WI38 (cell line): ENCODE measurements around the gene GPC5.

Source experiments
- H3K4me3 ChIP-seq: 2 replicates; pipeline ENCODE4 v1.5.1; 2011; ENCODE audit warnings: low read depth, mild to moderate bottlenecking, control low read depth, low read length
- TF ChIP-seq, protein P1 (sequence below): IDR thresholded peaks from 2 replicates; pipeline ENCODE4 v1.5.1; 2012; ENCODE audit warnings: low read depth, mild to moderate bottlenecking, control low read depth, low read length

Gene GPC5

DNA sequence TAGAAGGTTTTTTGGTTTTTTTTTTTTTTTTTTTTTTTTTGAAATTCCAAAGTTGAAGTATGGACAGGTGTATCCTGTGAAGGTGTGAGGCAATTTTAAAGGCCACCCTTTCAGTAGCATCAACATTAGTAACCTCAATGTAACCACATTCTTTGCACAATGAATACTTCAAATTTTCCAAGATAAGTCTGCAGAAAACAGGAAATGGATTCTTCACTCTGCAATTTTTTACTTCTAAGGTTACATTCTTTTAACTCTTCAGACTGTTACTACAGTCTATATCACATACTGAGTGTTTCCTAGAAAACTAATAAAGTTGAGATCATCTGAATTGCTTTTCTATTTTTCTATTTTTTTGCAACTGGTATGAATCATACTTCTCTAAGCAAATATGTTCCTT, 1259.1 kb downstream of the GPC5 start:
- H3K4me3 ChIP-seq = no peak overlapping the region
- TF ChIP-seq, protein P1, sequence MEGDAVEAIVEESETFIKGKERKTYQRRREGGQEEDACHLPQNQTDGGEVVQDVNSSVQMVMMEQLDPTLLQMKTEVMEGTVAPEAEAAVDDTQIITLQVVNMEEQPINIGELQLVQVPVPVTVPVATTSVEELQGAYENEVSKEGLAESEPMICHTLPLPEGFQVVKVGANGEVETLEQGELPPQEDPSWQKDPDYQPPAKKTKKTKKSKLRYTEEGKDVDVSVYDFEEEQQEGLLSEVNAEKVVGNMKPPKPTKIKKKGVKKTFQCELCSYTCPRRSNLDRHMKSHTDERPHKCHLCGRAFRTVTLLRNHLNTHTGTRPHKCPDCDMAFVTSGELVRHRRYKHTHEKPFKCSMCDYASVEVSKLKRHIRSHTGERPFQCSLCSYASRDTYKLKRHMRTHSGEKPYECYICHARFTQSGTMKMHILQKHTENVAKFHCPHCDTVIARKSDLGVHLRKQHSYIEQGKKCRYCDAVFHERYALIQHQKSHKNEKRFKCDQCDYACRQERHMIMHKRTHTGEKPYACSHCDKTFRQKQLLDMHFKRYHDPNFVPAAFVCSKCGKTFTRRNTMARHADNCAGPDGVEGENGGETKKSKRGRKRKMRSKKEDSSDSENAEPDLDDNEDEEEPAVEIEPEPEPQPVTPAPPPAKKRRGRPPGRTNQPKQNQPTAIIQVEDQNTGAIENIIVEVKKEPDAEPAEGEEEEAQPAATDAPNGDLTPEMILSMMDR = no peak

DNA sequence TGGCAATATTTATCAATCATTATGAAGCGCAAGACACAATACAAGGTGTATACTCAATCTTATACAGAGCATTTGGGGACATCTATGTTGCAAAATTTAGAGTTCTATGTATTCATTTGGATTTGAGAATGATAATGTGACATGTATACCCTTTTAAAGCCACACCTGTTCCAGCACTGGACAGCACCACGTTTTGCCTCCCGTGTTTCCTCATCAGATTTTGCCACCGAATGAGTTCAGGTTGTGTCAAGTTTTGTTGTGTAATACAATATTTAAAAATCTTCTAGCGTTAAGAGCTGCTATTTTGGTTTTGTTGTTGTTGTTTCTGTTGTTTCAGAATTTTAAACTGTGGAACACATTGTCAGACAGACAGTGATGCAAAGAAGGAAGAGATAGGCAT, 1259.9 kb downstream of the GPC5 start:
- TF ChIP-seq, protein P1 = no peak
- H3K4me3 ChIP-seq = no peak overlapping the region

DNA sequence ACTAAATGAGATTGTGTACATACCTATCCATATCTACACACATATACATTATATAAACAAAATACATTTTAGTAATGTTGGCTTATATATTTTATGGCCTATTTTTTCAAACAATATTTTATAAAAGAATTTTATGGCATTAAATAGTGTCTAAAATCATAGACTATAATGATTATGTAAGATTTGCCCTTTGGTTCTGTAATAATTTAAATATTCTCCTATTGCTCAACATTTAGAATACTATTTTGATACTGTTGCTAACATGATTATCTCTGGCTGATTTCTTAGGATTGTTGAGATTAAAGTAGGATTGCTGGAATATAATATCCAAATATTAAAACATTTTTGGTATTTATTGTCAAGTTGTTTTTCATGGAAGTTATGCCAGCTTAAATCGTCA, 1263.0 kb downstream of the GPC5 start:
- TF ChIP-seq, protein P1 = no peak
- H3K4me3 ChIP-seq = no peak overlapping the region

DNA sequence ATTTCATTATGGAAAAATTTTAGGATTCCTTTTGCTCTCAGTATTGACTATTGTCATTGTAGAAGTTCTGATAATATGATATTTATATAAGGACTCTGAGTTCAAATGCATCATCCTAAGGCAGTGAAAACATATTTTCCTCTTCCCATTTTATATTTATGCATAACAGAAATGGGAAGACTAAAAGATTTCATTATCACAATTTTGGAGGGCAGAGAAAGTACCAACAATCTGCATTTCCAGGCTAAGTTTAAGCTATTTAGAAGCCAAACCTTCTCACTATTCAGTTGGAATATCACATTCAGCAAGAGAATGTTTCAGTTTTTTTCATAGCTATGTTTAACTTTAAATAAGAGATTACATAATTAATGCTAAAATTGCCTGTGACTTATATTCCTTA, 1269.7 kb downstream of the GPC5 start:
- TF ChIP-seq, protein P1 = no peak
- H3K4me3 ChIP-seq = no peak overlapping the region

DNA sequence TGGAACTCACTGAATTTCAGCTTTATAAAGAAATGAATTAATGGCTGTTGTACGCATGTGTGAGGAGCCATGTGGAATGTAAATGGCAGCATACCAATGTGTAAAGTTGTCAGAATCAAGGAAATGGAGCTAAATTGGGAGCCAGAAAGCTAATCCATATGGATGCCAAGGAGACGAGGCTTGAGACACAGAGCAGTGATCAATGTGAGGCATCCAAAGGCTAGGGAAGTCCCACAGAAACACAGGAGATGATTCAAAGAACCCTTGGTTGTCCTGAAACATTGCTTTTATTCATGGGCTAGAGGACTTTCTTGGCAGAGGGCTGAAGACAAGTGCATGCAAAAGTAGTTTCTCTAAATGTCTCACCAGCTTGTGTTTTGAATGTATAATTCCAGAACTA, 1271.7 kb downstream of the GPC5 start:
- H3K4me3 ChIP-seq = no peak overlapping the region
- TF ChIP-seq, protein P1 = no peak

DNA sequence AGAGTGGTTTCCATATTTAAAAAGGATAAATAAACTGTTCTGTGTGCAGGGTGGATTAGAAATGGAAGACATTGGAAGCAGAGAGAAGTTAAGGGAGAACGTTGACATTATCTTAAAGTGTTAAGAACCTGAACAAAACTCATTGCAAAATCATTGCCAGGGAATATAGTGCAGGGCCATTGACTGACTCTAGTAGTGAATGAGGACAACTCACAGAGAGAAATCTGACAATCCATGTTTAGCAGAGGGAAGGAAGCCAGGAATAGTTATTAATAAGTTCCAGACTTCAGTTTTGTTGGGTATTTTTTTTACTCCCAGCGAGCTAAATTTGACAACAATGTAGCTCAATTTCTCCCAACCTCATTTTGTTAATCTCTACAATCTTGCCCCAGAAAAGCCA, 1273.4 kb downstream of the GPC5 start:
- TF ChIP-seq, protein P1 = no peak

DNA sequence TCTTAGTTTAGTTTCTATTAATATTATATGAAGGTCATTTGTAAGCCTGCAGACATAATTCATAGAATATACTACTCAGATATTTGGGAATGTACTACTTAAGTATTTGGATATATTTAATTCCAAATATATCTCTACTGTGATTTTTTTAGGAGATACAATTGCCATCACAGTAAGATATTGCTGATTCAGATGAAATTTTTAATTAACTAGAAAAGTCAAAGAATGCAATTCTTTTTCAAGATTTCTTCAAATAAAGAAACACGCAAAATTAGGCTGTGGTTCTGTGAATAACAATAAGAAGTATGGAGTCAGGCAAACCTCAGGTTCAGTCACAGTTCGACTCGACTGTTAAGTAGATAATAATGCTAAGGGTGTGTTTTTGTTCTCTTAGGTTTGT, 1277.8 kb downstream of the GPC5 start:
- H3K4me3 ChIP-seq = no peak overlapping the region
- TF ChIP-seq, protein P1 = no peak

More for the DNA sequence above, 1273.4 kb downstream of the GPC5 start:
- no peak overlapping the region for H3K4me3 ChIP-seq
